Measurements from ENCODE around the gene AANAT. TPM values are rescaled to one million over a fixed set of nuclear protein-coding genes. Genes with fewer than 3 reads are reported as not detected.

The AANAT gene
- total and polyA plus RNA-seq, 4 donors, result 0.10 to 0.31 TPM; not detected in 2

GRCh38 chr17:76431509-76431908, 35.9 kb upstream of the AANAT start:
- ATAC-seq (ENCODE audit: insufficient read depth, low FRiP score), result no peak
- no peak overlapping the region for H3K9ac ChIP-seq (ENCODE audit: insufficient read depth in 1 of 2, low read length in 2 of 2)
- DNase-seq, result no peak
- peak overlapping the region in 1 of 2 donors; percentile 60 for H3K27ac ChIP-seq (ENCODE audit: low read depth in 1 of 2, low read length in 1 of 2)
- 97% methylated on average over 2 of the region's 2 CpGs for WGBS, 2 donors
- H3K27me3 ChIP-seq (ENCODE audit: control insufficient read depth in 3 of 3, insufficient read depth in 3 of 3, low read length in 2 of 3), result no peaks in the 10 kb centered on the region
- H3K4me3 ChIP-seq, result no peak overlapping the region
- no peaks in the 10 kb centered on the region for H3K36me3 ChIP-seq (ENCODE audit: control insufficient read depth in 4 of 4, insufficient read depth in 4 of 4, low read length in 4 of 4)
- H3K9me3 ChIP-seq (ENCODE audit: control insufficient read depth in 4 of 4, insufficient read depth in 3 of 4, low read length in 3 of 4), result no peaks in the 10 kb centered on the region
- peaks cover 4 to 33% (median 7%) of the 10 kb centered on the region in 5 donors for H3K4me1 ChIP-seq (ENCODE audit: control insufficient read depth in 5 of 5, insufficient read depth in 5 of 5, low read length in 5 of 5)
- TF ChIP-seq CTCF (IDR thresholded peaks at IDR 0.05; ENCODE audit: control extremely low read depth, extremely low read depth), result no peak

- H3K27me3 ChIP-seq (ENCODE audit: control insufficient read depth in 3 of 3, insufficient read depth in 3 of 3, low read length in 2 of 3), result no peaks in the 10 kb centered on the region
- no peak for TF ChIP-seq CTCF (IDR thresholded peaks at IDR 0.05; ENCODE audit: control extremely low read depth, extremely low read depth)
- no peaks in the 10 kb centered on the region for H3K36me3 ChIP-seq (ENCODE audit: control insufficient read depth in 4 of 4, insufficient read depth in 4 of 4, low read length in 4 of 4)
- WGBS, 2 donors, result 71 to 85% methylated on average over 6 of the region's 6 CpGs
- peak overlapping the region in 1 of 2 donors; percentile 60 for H3K27ac ChIP-seq (ENCODE audit: low read depth in 1 of 2, low read length in 1 of 2)
- DNase-seq, result no peak
- H3K4me1 ChIP-seq (ENCODE audit: control insufficient read depth in 5 of 5, insufficient read depth in 5 of 5, low read length in 5 of 5), result peaks cover 4 to 28% (median 7%) of the 10 kb centered on the region in 5 donors
- H3K9me3 ChIP-seq (ENCODE audit: control insufficient read depth in 4 of 4, insufficient read depth in 3 of 4, low read length in 3 of 4), result no peaks in the 10 kb centered on the region
- H3K9ac ChIP-seq (ENCODE audit: insufficient read depth in 1 of 2, low read length in 2 of 2), result no peak overlapping the region
- no peak overlapping the region for H3K4me3 ChIP-seq
- no peak for ATAC-seq (ENCODE audit: insufficient read depth, low FRiP score)
Observed at GRCh38 chr17:76432004-76432403, 35.4 kb upstream of the AANAT start.

GRCh38 chr17:76432712-76433336, 34.6 kb upstream of the AANAT start:
- H3K27me3 ChIP-seq (ENCODE audit: control insufficient read depth in 3 of 3, insufficient read depth in 3 of 3, low read length in 2 of 3), result no peaks in the 10 kb centered on the region
- no peak overlapping the region for H3K4me3 ChIP-seq
- peak overlapping the region in 1 of 2 donors; percentile 39 for H3K27ac ChIP-seq (ENCODE audit: low read depth in 1 of 2, low read length in 1 of 2)
- no peaks in the 10 kb centered on the region for H3K9me3 ChIP-seq (ENCODE audit: control insufficient read depth in 4 of 4, insufficient read depth in 3 of 4, low read length in 3 of 4)
- 84 to 89% methylated on average over 3 of the region's 3 CpGs for WGBS, 2 donors
- no peak overlapping the region for H3K9ac ChIP-seq (ENCODE audit: insufficient read depth in 1 of 2, low read length in 2 of 2)
- no peaks in the 10 kb centered on the region for H3K36me3 ChIP-seq (ENCODE audit: control insufficient read depth in 4 of 4, insufficient read depth in 4 of 4, low read length in 4 of 4)
- no peak for TF ChIP-seq CTCF (IDR thresholded peaks at IDR 0.05; ENCODE audit: control extremely low read depth, extremely low read depth)
- peaks cover 3 to 21% (median 6%) of the 10 kb centered on the region in 5 donors for H3K4me1 ChIP-seq (ENCODE audit: control insufficient read depth in 5 of 5, insufficient read depth in 5 of 5, low read length in 5 of 5)
- ATAC-seq (ENCODE audit: insufficient read depth, low FRiP score), result no peak
- DNase-seq, result no peak

GRCh38 chr17:76433693-76434092, 33.7 kb upstream of the AANAT start:
- no peak overlapping the region for H3K27ac ChIP-seq (ENCODE audit: low read depth in 1 of 2, low read length in 1 of 2)
- H3K4me3 ChIP-seq, result no peak overlapping the region
- 97 to 98% methylated on average over 9 of the region's 9 CpGs for WGBS, 2 donors
- ATAC-seq (ENCODE audit: insufficient read depth, low FRiP score), result no peak
- DNase-seq, result no peak
- H3K36me3 ChIP-seq (ENCODE audit: control insufficient read depth in 4 of 4, insufficient read depth in 4 of 4, low read length in 4 of 4), result no peaks in the 10 kb centered on the region
- peaks cover 0 to 20% (median 7%) of the 10 kb centered on the region in 5 donors for H3K4me1 ChIP-seq (ENCODE audit: control insufficient read depth in 5 of 5, insufficient read depth in 5 of 5, low read length in 5 of 5)
- H3K27me3 ChIP-seq (ENCODE audit: control insufficient read depth in 3 of 3, insufficient read depth in 3 of 3, low read length in 2 of 3), result no peaks in the 10 kb centered on the region
- H3K9me3 ChIP-seq (ENCODE audit: control insufficient read depth in 4 of 4, insufficient read depth in 3 of 4, low read length in 3 of 4), result no peaks in the 10 kb centered on the region
- no peak for TF ChIP-seq CTCF (IDR thresholded peaks at IDR 0.05; ENCODE audit: control extremely low read depth, extremely low read depth)
- no peak overlapping the region for H3K9ac ChIP-seq (ENCODE audit: insufficient read depth in 1 of 2, low read length in 2 of 2)

All from lung (tissue), 12 donors.